Stimulated activated CD4-positive, alpha-beta T cell treated with anti-CD3 and anti-CD28 coated beads, Interleukin-15, amount 100 ng/mL, for 1 hour (primary cell): ENCODE data around the gene BRSK2.
"Not testable (repeated sequence)": the region's sequence is repeated elsewhere in the genome, so short reads cannot be mapped to it uniquely, and the experiment has no call there.

Experiments used
- DNase-seq, 2 donors: peaks; one replicate each; pipeline ENCODE4 v3.0.0-alpha.2; 2020; ENCODE audit warnings: low read depth in 1 of 2, low spot score in 1 of 2

BRSK2 gene

GRCh38 chr11:1408346-1408745, 18.6 kb downstream of the BRSK2 start:
- DNase-seq = no peak

- DNase-seq = no peak
Measured at GRCh38 chr11:1409108-1409851, 19.5 kb downstream of the BRSK2 start.

- DNase-seq = not testable (repeated sequence)
Measured at GRCh38 chr11:1409852-1410125, 20.1 kb downstream of the BRSK2 start.

- DNase-seq = no peak
Measured at GRCh38 chr11:1410366-1411291, 20.9 kb downstream of the BRSK2 start.

- no peak for DNase-seq
Measured at GRCh38 chr11:1411301-1411700, 21.6 kb downstream of the BRSK2 start.

GRCh38 chr11:1411739-1412138, 22.0 kb downstream of the BRSK2 start:
- DNase-seq = not testable (repeated sequence)

GRCh38 chr11:1412377-1413095, 22.8 kb downstream of the BRSK2 start:
- DNase-seq = no peak

GRCh38 chr11:1414650-1415049, 24.9 kb downstream of the BRSK2 start:
- DNase-seq = no peak

- no peak for DNase-seq
Measured at GRCh38 chr11:1415631-1416030, 25.9 kb downstream of the BRSK2 start.

- DNase-seq = not testable (repeated sequence)
Measured at GRCh38 chr11:1418192-1418795, 28.6 kb downstream of the BRSK2 start.

- no peak for DNase-seq
Measured at GRCh38 chr11:1419811-1420210, 30.1 kb downstream of the BRSK2 start.

GRCh38 chr11:1421291-1421690, 31.6 kb downstream of the BRSK2 start:
- DNase-seq = no peak

- no peak for DNase-seq
Measured at GRCh38 chr11:1422481-1422880, 32.7 kb downstream of the BRSK2 start.

GRCh38 chr11:1422981-1423380, 33.2 kb downstream of the BRSK2 start:
- no peak for DNase-seq

GRCh38 chr11:1423406-1423805, 33.7 kb downstream of the BRSK2 start:
- not testable (repeated sequence) for DNase-seq

GRCh38 chr11:1425006-1425405, 35.3 kb downstream of the BRSK2 start:
- DNase-seq = no peak

- DNase-seq = no peak
Measured at GRCh38 chr11:1425439-1425838, 35.7 kb downstream of the BRSK2 start.

GRCh38 chr11:1428762-1429316, 39.1 kb downstream of the BRSK2 start:
- no peak for DNase-seq

GRCh38 chr11:1433568-1433967, 43.8 kb downstream of the BRSK2 start:
- DNase-seq = no peak

- DNase-seq = no peak
Measured at GRCh38 chr11:1433977-1434640, 44.4 kb downstream of the BRSK2 start.

GRCh38 chr11:1435479-1435819, 45.7 kb downstream of the BRSK2 start:
- DNase-seq = not testable (repeated sequence)
